GM21786 (cell line): ENCODE data around the gene POMT2.
"Not testable (repeated sequence)": the region's sequence is repeated elsewhere in the genome, so short reads cannot be mapped to it uniquely, and the experiment has no call there.

ENCODE experiments used
- ATAC-seq: cut with Tn5 transposase; IDR thresholded peaks from one replicate; pipeline ENCODE4 v1.9.1; 2021; ENCODE audit not compliant: unreplicated experiment

Gene POMT2

GRCh38 chr14:77324816-77325745 is 4.4 kb upstream of the POMT2 start:
- no peak for ATAC-seq

- no peak for ATAC-seq
Observed at GRCh38 chr14:77324289-77324688, 3.6 kb upstream of the POMT2 start.

- ATAC-seq, result no peak
Observed at GRCh38 chr14:77323571-77323970, 2.9 kb upstream of the POMT2 start.

GRCh38 chr14:77322951-77323350 is 2.3 kb upstream of the POMT2 start:
- no peak for ATAC-seq

- ATAC-seq, result no peak
Observed at GRCh38 chr14:77322250-77322902, 1.7 kb upstream of the POMT2 start.

- no peak for ATAC-seq
Observed at GRCh38 chr14:77319422-77319821, 1.3 kb downstream of the POMT2 start.

GRCh38 chr14:77318756-77319155 is 1.9 kb downstream of the POMT2 start:
- ATAC-seq, result not testable (repeated sequence)

GRCh38 chr14:77318006-77318553 is 2.6 kb downstream of the POMT2 start:
- ATAC-seq, result no peak

- ATAC-seq, result no peak
Observed at GRCh38 chr14:77316872-77317301, 3.8 kb downstream of the POMT2 start.

- no peak for ATAC-seq
Observed at GRCh38 chr14:77316195-77316505, 4.5 kb downstream of the POMT2 start.

- no peak for ATAC-seq
Observed at GRCh38 chr14:77314539-77315457, 5.9 kb downstream of the POMT2 start.

GRCh38 chr14:77314043-77314442 is 6.6 kb downstream of the POMT2 start:
- no peak for ATAC-seq

GRCh38 chr14:77313371-77313770 is 7.3 kb downstream of the POMT2 start:
- ATAC-seq, result no peak

- no peak for ATAC-seq
Observed at GRCh38 chr14:77311217-77311616, 9.5 kb downstream of the POMT2 start.

GRCh38 chr14:77310026-77310425 is 10.7 kb downstream of the POMT2 start:
- no peak for ATAC-seq

- ATAC-seq, result no peak
Observed at GRCh38 chr14:77309131-77309530, 11.6 kb downstream of the POMT2 start.

GRCh38 chr14:77306851-77307496 is 13.7 kb downstream of the POMT2 start:
- ATAC-seq, result no peak

GRCh38 chr14:77306416-77306815 is 14.3 kb downstream of the POMT2 start:
- ATAC-seq, result no peak

- no peak for ATAC-seq
Observed at GRCh38 chr14:77305696-77306095, 15.0 kb downstream of the POMT2 start.

GRCh38 chr14:77303417-77304156 is 17.1 kb downstream of the POMT2 start:
- peak; percentile 50 for ATAC-seq
